HK-2 (cell line): Measurements from ENCODE around the gene SEC61A1.

Source experiments
- DNase-seq: peaks from one replicate; pipeline ENCODE4 v3.0.0-alpha.2; 2018; ENCODE audit not compliant: unreplicated experiment

SEC61A1 gene

GRCh38 chr3:128051837-128052594 is at the start of gene SEC61A1:
SEC61A1 (plus strand) TSS chr3:128052437; CDS start chr3:128052553, 116 bp downstream.
- DNase-seq, result peak; percentile 97

- DNase-seq, result no peak
Observed at GRCh38 chr3:128004661-128005060, 47.6 kb upstream of the SEC61A1 start.

- DNase-seq, result no peak
Observed at GRCh38 chr3:128006061-128007032, 45.9 kb upstream of the SEC61A1 start.

GRCh38 chr3:128007033-128007424 is 45.2 kb upstream of the SEC61A1 start:
- no peak for DNase-seq

- no peak for DNase-seq
Observed at GRCh38 chr3:128009952-128010846, 42.0 kb upstream of the SEC61A1 start.

- peak; percentile 38 for DNase-seq
Observed at GRCh38 chr3:128011140-128011539, 41.1 kb upstream of the SEC61A1 start.

GRCh38 chr3:128012050-128012449 is 40.2 kb upstream of the SEC61A1 start:
- no peak for DNase-seq

- DNase-seq, result no peak
Observed at GRCh38 chr3:128014548-128014947, 37.7 kb upstream of the SEC61A1 start.

- no peak for DNase-seq
Observed at GRCh38 chr3:128016502-128016901, 35.7 kb upstream of the SEC61A1 start.

DNA sequence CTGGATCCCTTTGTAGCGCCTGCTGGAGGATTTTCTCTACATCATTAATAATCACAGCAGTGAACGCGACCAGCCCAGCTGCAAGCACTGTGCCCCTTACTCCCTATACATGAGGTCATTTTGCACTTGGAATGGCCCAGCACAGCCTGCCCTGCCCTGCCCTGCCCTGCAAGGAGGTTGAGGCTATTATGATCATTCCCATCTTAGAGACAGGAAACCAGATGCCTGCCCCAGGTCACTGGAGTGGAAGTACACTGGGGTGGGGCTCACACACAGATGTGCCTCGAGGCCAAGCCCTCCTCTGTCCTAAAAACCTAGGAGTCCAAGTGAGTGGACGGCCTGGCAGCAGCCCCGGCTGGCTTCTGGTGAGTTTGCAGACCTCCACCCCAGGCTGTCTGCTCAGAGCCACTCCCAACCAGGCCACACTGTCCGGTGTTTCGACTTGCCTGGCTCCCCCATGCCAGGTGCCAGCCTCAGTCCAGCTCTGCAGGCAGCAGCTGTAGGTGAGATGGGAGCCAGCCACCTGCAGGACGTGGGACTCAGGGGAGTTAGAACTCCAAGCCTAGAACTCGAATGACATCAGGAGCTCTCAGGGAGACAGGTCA is 30.4 kb upstream of the SEC61A1 start:
- no peak for DNase-seq

GRCh38 chr3:128033102-128033501 is 19.1 kb upstream of the SEC61A1 start:
- no peak for DNase-seq

GRCh38 chr3:128036119-128036518 is 16.1 kb upstream of the SEC61A1 start:
- no peak for DNase-seq

DNA sequence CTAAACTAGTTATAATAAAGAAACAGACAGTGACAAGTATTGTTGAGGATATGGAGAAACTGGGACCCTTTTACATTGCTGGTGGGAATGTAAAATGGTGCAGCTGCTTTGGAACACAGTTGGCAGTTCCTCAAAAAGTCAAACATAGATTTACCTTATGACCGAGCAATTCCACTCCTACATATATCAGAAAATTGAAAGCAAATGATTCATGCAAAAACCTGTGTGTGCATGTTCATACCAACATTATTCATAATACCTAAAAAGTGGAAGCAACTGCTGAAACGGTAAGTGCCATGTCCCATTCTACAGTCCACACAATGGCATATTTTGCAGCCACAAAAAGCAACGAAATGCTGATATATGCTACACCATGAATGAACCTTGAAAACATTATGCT is 12.2 kb upstream of the SEC61A1 start:
- DNase-seq, result no peak

- DNase-seq, result no peak
Observed at GRCh38 chr3:128040660-128041059, 11.6 kb upstream of the SEC61A1 start.

DNA sequence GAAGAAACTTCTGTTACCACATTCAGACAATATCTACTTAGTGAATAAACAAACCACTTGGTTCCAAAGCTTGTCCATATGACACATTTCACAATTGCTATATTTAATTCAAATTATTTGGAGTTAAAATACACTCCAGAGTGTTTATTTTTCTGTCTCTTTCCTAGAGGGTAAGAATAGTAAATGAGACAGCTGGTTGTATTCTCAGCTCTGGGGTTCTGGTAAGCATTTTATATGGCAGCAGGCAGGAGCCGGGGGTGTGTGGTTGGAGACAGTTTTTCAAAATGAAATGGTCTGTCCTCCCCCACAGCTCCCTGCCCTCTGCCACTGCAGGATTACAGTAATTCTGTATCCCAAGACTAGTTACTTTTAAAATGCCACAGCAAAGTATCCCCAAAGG is 10.9 kb upstream of the SEC61A1 start:
- DNase-seq, result no peak

DNA sequence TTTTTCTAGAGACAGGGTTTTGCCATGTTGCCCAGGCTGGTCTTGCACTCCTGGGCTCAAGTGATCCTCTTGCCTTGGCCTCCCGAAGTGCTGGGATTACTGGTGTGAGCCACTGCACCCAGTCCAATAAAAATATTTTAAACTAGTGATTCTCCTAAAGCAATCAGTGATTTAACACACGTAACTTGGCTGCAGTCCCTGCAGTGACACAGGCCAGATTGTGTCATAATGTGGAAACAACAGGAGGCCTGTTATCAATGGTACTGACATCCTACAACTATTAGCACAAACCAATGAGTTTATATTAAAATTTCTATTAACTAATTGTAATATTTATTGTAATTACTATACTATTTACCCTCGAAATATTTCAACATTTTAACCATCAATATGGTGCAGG is 1.6 kb upstream of the SEC61A1 start:
- no peak for DNase-seq

- no peak for DNase-seq
Observed at GRCh38 chr3:128051459-128051836, 789 bp upstream of the SEC61A1 start.

GRCh38 chr3:128052595-128053351 is 536 bp downstream of the SEC61A1 start:
- no peak for DNase-seq

- no peak for DNase-seq
Observed at GRCh38 chr3:128053614-128054013, 1.4 kb downstream of the SEC61A1 start.

- peak; percentile 54 for DNase-seq
Observed at GRCh38 chr3:128054367-128054766, 2.1 kb downstream of the SEC61A1 start.

DNA sequence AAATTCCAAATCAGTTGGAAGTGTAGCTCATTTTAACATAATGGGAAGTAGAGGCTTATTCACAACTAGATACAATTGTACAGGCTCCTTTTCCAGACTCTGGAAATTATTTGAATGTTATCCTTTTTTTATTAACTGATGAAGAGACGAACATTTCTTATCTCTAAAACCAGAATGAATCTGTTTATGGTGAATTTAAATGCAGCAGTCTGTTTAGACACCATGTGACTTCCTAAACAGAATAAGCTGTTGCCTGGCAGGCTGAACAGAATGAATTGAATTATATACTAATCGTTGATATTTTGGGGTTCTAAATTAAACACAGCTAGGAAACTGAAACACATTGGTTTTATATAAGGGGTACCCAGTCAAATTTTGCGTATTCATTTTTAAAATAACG is 4.0 kb downstream of the SEC61A1 start:
- DNase-seq, result no peak
